Right renal cortex interstitium (tissue), 3 donors: ENCODE measurements around the gene KAZN. TPM values are rescaled to one million over a fixed set of nuclear protein-coding genes. Genes with fewer than 3 reads are reported as not detected.

Source experiments
- DNase-seq, 3 donors: peaks; one replicate each; pipeline ENCODE4 v3.0.0-alpha.2; 2013; ENCODE audit warnings: low read depth in 3 of 3, low spot score in 2 of 3
- polyA plus RNA-seq, 3 donors: library from polyadenylated mRNA; unstranded; fragments of 120-200 nt; gene quantifications; one replicate each; pipeline ENCODE4 v1.2.1, GENCODE V29; 2013; ENCODE audit not compliant: insufficient read length in 3 of 3

The KAZN gene
- polyA plus RNA-seq, 3 donors, result 31.1 to 37.0 (median 31.5) TPM

DNA sequence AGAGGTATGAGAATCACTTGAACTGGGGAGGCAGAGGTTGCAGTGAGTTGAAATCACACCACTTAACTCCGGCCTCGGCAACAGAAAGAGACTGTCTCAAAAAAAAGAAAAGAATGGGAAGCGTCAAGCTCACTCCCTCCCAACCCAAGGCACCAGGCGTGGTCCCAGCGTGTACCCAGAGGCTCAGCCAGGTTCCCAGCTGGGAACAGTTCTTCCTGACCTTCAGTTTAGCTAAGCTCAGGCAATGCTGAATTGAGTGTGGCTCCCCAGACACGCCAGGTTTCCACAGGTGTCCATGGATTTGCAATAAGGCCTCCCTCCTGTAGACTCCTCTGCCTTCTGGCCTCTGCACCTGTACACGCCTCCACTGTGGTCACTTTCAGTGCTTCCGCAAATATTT is 414.3 kb downstream of the KAZN start:
- DNase-seq, result no peak

DNA sequence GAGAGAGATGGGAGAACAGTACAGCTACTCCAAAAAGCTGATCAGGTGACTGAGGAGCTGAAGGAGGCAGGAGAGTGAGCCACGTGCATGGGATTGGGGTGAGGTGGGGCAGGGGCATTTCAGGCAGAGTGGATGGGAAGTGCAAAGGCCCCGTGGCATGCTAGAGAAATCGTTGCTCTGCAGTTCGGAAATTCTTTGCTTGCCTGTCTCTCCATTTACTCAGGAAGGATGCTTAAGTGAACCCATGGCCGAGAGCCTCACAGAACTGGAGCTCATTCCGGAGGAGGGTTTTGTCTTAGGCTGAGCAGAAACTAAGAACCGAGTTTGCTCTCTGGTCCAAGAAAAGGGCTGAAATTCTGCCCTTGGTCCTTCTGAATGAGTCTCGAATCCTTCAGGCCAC is 415.3 kb downstream of the KAZN start:
- no peak for DNase-seq

DNA sequence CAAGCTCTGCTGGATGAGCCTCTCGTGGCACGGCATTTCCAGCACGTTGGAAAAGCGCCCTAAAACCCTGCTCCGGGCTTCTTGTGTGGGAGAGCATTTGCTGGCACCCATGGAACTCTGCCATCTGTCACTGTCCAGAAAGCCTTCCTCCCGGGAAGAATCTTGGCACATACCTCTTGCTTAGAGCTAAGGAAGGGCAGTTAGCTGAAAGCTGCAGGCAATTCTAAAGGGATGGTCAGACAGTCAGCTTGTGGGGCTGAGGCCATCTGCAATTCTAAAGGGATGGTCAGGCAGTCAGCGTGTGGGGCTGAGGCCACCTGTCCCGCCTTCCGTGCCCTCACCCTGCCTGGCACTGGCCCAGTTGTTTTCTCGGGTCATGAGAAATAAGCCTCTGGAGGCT is 416.0 kb downstream of the KAZN start:
- DNase-seq, result no peak

DNA sequence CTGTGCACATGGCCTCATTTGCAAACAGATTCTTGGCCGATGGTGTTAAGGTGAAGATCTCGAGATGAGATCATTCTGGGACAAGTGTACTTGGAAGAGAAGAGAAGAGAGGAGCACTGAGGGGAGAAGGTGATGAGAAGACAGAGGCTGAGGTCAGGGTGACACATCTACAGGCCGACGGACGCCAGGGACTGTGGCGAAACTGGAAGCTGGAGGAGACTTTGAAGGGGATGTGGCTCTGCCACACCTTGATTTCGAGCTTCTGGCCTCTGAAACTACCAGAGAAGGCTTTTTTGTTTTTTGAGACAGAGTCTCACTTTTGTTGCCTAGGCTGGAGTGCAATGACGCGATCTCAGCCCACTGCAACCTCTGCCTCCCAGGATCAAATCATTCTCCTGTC is 417.5 kb downstream of the KAZN start:
- no peak for DNase-seq

GRCh38 chr1:15016526-15016925 is 418.0 kb downstream of the KAZN start:
- no peak for DNase-seq

GRCh38 chr1:15017120-15017519 is 418.6 kb downstream of the KAZN start:
- no peak for DNase-seq

- no peak for DNase-seq
Measured at GRCh38 chr1:15018767-15019166, 420.3 kb downstream of the KAZN start.

GRCh38 chr1:15020943-15021745 is 422.7 kb downstream of the KAZN start:
- no peak for DNase-seq

DNA sequence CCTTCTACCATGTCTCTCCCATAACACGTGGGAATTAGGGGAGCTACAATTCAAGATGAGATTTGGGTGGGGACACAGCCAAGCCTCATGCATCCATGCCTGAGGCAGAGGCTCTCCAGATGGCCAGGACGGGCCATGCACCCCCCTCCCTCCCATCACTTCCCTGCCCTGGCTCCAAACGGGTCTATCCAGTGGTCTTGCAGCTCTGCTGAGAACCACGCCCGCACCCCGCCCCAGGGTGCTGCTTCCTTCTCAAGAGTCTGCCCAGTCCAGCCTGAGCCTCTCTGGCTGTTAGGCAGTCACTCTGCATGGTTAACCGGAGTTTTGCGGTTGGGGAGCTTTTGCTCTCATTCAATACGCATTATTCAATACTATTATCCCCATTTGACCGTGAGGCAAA is 423.6 kb downstream of the KAZN start:
- DNase-seq, result no peak

DNA sequence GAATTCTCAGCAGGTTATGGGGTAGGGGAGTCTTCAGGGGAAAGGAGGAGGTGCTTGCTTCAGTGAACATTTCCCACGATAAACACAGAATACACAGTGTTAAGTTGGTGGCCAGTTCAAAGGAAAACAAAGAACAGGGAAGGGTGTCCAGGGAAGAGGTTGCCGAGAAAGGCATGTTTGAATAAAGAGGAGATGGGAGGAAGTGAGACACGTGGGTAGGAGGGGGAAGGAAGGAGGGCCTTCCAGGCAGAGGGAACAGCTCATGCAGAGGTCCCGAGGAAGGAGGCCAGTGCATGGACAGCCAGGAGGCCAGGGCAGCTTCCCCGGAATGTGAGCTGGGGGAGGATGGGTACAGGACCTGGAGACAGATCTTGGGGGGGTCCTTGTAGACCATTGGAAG is 424.7 kb downstream of the KAZN start:
- no peak for DNase-seq

DNA sequence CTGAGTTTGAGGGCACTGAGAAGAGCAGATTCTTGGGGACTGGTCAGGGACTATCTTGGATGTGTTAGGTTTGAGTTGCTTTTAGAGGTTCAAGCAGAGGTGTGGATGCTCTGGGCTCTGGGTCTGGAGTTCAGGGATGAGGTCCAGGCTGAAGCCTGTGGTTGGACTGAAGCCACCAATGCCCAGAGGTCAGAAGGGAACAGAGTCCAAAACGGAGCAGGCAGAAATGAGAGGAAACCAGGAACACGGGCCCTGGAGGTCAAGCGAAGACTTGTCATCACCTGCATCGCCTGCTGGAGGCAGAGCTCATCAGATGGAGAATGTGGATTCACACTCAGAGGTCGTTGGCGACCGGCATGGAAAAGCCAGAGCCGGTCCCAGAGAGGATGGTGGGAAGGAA is 425.5 kb downstream of the KAZN start:
- DNase-seq, result no peak

DNA sequence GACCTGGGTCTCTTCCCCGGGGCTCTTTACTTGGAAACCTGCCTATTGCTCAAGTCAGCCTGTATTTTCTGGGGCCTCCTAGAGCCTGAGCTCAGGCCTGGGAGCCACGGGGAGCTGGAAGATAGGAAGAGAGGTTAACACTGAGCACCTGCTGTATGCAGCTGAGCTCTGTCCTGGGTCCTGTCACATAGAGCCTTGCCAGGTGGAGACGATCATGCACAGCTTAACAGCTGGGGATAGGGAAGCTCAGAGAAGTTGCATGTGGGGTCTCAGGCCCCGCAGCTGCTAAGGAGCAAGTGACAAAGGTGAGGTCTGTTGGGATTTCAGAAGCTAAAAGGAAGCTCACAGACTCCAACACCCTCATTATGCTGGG is 427.6 kb downstream of the KAZN start:
- DNase-seq, result no peak

GRCh38 chr1:15027515-15027986 is 429.1 kb downstream of the KAZN start:
- DNase-seq, result peak in 2 of 3 donors; percentile 56 to 60

- peak; percentile 72 to 85 (median 75) for DNase-seq
Measured at GRCh38 chr1:15028102-15028501, 429.6 kb downstream of the KAZN start.

GRCh38 chr1:15028616-15029015 is 430.1 kb downstream of the KAZN start:
- no peak for DNase-seq

DNA sequence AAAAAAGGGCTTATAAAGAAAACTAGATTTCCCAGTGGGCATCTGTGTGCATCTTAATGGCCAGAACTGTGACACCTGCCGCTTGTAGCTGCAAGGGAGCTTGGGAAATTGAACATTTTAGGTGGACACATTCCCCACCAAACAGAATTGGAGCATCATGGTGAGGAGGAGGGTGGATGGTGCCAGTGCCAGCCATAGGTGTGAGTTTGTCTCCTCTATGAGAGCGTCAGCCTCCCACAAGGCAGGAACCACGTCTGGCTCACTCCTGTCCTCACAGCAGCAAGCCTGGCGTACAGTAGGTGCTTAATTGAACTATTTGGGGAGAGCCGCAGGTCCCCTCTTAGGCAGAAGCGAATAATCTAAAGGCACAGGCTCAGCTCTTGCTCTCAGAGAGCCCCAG is 430.6 kb downstream of the KAZN start:
- DNase-seq, result no peak

- no peak for DNase-seq
Measured at GRCh38 chr1:15029786-15030185, 431.3 kb downstream of the KAZN start.

- no peak for DNase-seq
Measured at GRCh38 chr1:15031251-15031933, 432.9 kb downstream of the KAZN start.

DNA sequence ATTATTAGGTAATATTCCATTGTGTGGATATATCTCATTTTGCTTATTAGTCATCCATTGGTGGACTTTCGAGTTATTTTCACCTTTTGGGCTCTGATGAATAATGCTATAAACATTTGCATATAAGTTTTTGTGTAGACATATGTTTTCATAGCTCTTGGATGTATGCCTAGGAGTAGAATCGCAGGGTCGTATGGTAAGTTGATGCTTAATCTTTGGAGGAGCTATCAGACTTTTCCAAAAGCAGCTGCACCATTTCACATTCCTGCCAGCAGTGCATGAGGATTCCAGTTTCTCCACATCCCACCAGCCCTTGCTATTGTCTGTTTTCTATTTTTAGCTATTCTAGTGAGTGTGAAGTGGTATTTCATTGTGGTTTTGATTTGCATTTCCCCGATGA is 434.8 kb downstream of the KAZN start:
- DNase-seq, result no peak

DNA sequence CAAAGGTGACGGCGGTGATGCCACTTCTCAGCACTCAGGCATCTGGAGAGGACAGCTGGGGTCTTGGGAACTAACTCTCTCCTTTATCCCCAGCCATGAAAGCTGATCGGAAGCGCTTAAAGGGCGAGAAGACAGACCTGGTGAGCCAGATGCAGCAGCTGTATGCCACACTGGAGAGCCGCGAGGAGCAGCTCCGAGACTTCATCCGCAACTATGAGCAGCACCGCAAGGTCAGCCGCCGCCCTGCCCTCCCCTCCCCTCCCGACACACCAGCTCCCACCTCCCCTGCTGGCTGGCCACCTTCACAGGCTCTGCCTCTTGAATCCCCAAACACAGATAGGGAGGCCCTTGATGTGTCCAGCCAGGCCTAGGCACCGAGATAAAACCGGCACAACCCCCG is 436.2 kb downstream of the KAZN start:
- DNase-seq, result no peak

DNA sequence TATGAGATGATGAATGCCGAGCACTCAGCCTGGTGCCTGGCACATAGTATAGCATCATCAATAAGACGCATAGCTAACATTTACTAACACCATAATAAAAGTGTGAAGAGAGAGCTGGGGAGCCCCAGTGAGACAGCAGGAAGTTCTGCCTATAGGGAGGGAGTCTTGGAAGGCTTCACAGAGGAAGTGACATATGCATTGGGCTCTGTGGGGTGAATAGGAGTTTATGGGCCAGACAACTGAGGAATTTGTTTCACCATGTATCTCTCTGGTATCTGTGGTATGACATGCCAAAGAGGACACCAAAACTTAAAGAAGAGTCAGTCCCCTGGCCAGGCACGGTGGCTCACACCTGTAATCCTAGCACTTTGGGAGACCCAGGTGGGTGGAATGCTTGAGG is 436.8 kb downstream of the KAZN start:
- no peak for DNase-seq

DNA sequence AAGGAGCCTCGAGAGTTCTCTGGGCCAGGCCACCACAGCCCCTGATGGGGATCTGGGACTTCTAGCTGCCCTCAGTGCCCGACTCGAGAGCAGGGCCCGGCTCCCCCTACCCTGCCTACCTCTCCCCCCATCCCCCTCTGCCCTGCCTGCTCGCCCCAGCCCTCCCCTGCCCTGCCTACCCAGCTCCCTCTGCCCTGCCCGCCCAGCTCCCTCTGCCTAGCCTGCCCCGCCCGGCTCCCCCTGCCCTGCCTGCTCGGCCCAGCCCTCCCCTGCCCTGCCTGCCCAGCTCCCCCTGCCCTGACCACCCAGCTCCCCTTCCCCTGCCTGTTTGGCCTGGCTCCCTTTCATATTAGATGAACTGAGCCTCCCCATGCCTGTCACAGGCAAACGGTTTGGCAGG is 437.6 kb downstream of the KAZN start:
- DNase-seq, result no peak
